Suprapubic skin (tissue), 4 donors: ENCODE measurements around the gene DPP10. TPM values are rescaled to one million over a fixed set of nuclear protein-coding genes. Genes with fewer than 3 reads are reported as not detected.

Source experiments
- DNase-seq, 2 donors: peaks; one replicate each; pipeline ENCODE4 v3.0.0-alpha.2; 2019; ENCODE audit warnings: low spot score in 2 of 2
- H3K27ac ChIP-seq: fragments of 200-600 bp; sonication (generic); one replicate; pipeline ENCODE4 v1.5.1; 2019
- H3K27me3 ChIP-seq: fragments of 200-600 bp; sonication (generic); one replicate; pipeline ENCODE4 v1.5.1; 2019
- H3K36me3 ChIP-seq: fragments of 200-600 bp; sonication (generic); one replicate; pipeline ENCODE4 v1.5.1; 2019
- H3K4me1 ChIP-seq: fragments of 200-600 bp; sonication (generic); one replicate; pipeline ENCODE4 v1.5.1; 2019
- H3K4me3 ChIP-seq: fragments of 200-600 bp; sonication (generic); one replicate; pipeline ENCODE4 v1.5.1; 2019; ENCODE audit warnings: mild to moderate bottlenecking
- H3K9me3 ChIP-seq: fragments of 200-600 bp; sonication (generic); one replicate; pipeline ENCODE4 v1.5.1; 2019
- EP300 ChIP-seq: sonication (generic); formaldehyde crosslinking; IDR thresholded peaks from one replicate; pipeline ENCODE4 v1.6.1; 2017; ENCODE audit warnings: antibody characterized with exemption
- POLR2A ChIP-seq, 2 donors: fragments of 450-650 bp; IDR thresholded peaks; one replicate each; pipeline ENCODE4 v1.6.1; 2017; ENCODE audit warnings: antibody characterized with exemption in 2 of 2, mild to moderate bottlenecking in 2 of 2, moderate library complexity in 2 of 2
- POLR2AphosphoS5 ChIP-seq, 3 donors: sonication (generic); formaldehyde crosslinking; IDR thresholded peaks; one replicate each; pipeline ENCODE4 v1.6.1; 2017; ENCODE audit warnings: antibody characterized with exemption in 3 of 3
- WGBS: methylation state at CpG from one replicate; pipeline ENCODE4 v1.1.5; 2018; 5-methylcytosine and 5-hydroxymethylcytosine counted together
- total RNA-seq, 4 donors: library from RNA; depleted of rRNA; stranded (reverse); fragments of >200 nt; gene quantifications; one replicate each; pipeline ENCODE4 v1.1.0, GENCODE V29; 2016
- TF ChIP-seq, protein P1 (sequence below), 2 donors: fragments of 200-600 bp in 1 of 2; fragments of 450-650 bp in 1 of 2; sonication (generic) in 1 of 2; IDR thresholded peaks; one replicate each; pipeline ENCODE4 v1.5.1; 2016 to 2019; ENCODE audit warnings: antibody characterized with exemption in 2 of 2, mild to moderate bottlenecking in 1 of 2, moderate library complexity in 1 of 2

The DPP10 gene
- total RNA-seq, 4 donors from 2014 or later, result 0.68 to 1.4 TPM; not detected in 2

DNA sequence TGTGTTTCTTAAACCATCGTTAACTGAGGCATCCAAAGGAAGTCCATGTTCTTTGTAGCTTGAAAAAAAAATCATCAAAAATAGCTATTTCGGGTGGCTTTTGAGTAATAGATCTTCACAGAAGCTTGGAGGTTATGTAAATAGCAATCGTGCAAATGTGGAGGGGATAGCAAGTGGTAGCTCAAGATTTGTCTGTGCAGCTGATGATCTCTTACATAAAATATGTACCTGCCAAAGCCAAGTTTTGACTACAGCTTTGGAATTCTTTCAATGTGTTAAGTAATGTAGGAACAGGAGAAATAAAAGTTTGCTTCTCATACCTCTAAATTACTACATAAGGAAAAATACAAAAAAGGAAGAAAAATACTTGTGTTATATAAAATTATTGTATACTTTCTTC is 1432.0 kb downstream of the DPP10 start:
- H3K4me3 ChIP-seq, result no peak overlapping the region
- H3K36me3 ChIP-seq, result no peaks in the 10 kb centered on the region
- H3K27ac ChIP-seq, result no peak overlapping the region
- H3K27me3 ChIP-seq, result no peaks in the 10 kb centered on the region
- 44% methylated on average over 3 of the region's 3 CpGs for WGBS
- DNase-seq, result no peak
- no peaks in the 10 kb centered on the region for H3K9me3 ChIP-seq
- TF ChIP-seq POLR2A (IDR thresholded peaks at IDR 0.05), result no peak
- no peak for TF ChIP-seq POLR2AphosphoS5 (IDR thresholded peaks at IDR 0.05)
- no peak for TF ChIP-seq EP300
- TF ChIP-seq, protein P1, sequence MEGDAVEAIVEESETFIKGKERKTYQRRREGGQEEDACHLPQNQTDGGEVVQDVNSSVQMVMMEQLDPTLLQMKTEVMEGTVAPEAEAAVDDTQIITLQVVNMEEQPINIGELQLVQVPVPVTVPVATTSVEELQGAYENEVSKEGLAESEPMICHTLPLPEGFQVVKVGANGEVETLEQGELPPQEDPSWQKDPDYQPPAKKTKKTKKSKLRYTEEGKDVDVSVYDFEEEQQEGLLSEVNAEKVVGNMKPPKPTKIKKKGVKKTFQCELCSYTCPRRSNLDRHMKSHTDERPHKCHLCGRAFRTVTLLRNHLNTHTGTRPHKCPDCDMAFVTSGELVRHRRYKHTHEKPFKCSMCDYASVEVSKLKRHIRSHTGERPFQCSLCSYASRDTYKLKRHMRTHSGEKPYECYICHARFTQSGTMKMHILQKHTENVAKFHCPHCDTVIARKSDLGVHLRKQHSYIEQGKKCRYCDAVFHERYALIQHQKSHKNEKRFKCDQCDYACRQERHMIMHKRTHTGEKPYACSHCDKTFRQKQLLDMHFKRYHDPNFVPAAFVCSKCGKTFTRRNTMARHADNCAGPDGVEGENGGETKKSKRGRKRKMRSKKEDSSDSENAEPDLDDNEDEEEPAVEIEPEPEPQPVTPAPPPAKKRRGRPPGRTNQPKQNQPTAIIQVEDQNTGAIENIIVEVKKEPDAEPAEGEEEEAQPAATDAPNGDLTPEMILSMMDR (IDR thresholded peaks at IDR 0.05), result no peak
- no peaks in the 10 kb centered on the region for H3K4me1 ChIP-seq

DNA sequence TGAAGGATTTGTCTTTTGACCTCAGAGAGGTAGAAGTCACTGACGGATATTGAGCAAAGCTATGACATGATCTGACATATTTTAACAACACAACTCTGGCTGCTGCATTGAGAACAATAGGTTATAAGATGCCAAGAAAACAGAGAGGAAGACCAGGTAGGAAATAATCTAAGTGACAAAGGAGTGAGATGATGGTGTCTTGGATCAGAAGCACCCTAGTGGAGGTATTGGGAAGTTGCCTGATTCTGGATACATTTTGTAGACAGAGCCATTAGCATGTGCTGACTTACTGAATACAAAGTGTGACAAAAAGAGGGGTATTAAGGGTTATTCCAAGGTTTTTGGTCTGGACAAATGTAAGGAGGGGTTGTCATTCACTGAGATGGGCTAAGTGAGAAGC is 1438.1 kb downstream of the DPP10 start:
- TF ChIP-seq, protein P1 (IDR thresholded peaks at IDR 0.05), result no peak
- no peak for TF ChIP-seq EP300

DNA sequence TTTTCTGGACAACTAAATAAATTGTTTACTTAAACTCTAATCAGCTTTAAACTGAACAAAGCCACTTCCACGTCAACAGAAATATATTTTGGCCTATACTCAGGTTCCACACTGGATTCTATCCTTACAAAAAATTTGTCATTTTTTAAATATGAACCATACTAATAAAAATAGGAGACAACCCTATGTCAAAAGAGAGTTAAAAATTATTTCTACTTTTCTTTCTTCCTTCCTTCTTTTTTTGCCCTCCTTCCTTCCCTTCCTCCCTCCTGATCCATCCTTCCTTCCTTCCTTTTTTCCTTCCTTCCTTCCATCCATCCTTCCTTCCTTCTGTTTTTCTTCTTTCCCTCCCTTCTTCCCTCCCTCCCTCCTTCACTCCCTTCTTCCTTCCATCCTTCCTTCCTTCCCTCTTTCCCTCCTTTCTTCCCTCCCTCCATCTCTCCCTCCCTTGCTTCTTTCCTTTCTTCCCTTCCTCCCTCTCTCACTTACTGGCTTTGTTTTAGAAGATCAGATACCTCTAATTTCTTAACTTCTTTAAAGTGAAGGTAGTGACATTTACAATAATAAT is 1444.9 kb downstream of the DPP10 start:
- no peak for DNase-seq
- H3K4me1 ChIP-seq, result no peaks in the 10 kb centered on the region
- no peaks in the 10 kb centered on the region for H3K27me3 ChIP-seq
- 73% methylated on average over 1 of the region's 1 CpG for WGBS
- H3K36me3 ChIP-seq, result no peaks in the 10 kb centered on the region
- TF ChIP-seq, protein P1 (IDR thresholded peaks at IDR 0.05), result no peak
- peaks cover 5% of the 10 kb centered on the region for H3K9me3 ChIP-seq
- no peak overlapping the region for H3K4me3 ChIP-seq
- no peak overlapping the region for H3K27ac ChIP-seq

More for the DNA sequence above, 1438.1 kb downstream of the DPP10 start:
- Histone ChIP-seq H3K9me3 (no peaks in the 10 kb centered on the region), H3K4me3 (no peak overlapping the region), H3K4me1 (no peaks in the 10 kb centered on the region), H3K36me3 (no peaks in the 10 kb centered on the region), H3K27me3 (no peaks in the 10 kb centered on the region), H3K27ac (no peak overlapping the region)
- WGBS, result 93% methylated on average over 1 of the region's 1 CpG
- DNase-seq, result no peak
